HG02571 (cell line): ENCODE measurements around the gene ZNF341.

Experiments
- ATAC-seq: cut with Tn5 transposase; IDR thresholded peaks from one replicate; pipeline ENCODE4 v1.9.1; 2021; ENCODE audit warnings: mild to moderate bottlenecking, moderate library complexity; ENCODE audit not compliant: unreplicated experiment

ZNF341 gene

DNA sequence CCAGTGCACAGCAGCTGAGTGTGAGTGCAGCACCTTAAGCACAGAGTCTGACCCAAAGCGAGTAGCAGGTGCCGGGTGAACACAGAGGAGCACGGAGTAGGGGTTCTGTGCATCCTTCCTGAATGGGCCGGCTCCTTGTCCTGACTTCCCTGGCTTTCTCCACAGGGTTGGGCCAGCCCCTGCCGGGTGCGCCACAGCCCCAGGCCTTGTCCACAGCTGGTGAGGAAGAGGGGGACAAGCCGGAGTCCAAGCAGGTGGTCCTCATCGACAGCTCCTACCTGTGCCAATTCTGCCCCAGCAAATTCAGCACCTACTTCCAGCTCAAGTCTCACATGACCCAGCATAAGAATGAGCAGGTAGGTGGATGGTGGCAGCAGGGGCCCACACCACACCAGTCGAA, 34.9 kb downstream of the ZNF341 start:
- no peak for ATAC-seq

DNA sequence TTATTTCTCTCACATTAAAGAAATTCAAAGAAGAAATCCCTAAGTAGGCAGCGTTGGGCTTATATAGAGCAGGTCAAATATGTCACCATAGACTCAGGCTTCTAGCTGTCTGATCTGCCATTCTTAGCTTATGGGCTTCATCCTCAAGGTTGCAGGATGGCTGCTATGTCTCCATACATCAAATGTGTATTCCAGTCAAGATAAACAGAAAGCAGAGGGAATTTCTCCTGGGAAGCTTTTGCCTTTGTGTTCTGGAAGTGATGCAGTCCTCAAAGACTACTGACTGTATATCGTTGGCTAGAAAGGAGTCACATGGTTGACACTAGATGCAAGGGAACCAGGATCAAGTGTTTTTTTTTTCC, 36.0 kb downstream of the ZNF341 start:
- ATAC-seq, result no peak

DNA sequence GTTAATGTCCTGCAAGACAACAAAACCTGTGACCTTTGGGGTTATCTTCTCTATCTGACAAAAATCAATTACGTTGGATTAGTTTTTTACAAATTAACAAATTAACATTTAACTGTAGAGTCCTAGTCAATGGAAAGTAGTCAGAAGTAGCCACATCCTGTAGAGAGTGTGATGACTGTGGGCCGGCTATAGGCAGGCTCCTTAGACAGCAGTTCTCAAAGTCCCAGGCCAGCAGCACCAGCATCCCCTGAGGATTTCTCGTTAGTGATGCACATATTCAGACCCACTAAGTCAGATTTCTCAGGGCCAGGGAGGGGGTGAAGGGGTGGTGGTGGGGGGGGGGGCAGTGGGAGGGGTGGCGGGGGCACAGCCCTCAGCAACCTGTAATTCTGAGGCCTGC, 37.2 kb downstream of the ZNF341 start:
- no peak for ATAC-seq

DNA sequence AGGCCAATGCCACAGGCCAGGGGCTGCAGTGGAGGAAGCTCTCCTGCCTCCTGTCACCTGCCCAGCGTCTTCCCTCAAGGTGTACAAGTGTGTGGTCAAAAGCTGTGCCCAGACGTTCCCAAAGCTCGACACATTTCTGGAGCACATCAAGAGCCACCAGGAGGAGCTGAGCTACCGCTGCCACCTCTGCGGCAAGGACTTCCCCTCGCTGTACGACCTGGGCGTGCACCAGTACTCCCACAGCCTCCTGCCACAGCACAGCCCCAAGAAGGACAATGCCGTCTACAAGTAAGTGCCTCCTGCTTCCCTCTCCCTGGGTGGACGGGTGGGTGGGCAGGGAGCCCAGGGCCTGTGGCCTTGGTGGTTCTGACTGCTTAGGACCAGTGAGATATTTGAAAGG, 38.2 kb downstream of the ZNF341 start:
- ATAC-seq, result no peak

DNA sequence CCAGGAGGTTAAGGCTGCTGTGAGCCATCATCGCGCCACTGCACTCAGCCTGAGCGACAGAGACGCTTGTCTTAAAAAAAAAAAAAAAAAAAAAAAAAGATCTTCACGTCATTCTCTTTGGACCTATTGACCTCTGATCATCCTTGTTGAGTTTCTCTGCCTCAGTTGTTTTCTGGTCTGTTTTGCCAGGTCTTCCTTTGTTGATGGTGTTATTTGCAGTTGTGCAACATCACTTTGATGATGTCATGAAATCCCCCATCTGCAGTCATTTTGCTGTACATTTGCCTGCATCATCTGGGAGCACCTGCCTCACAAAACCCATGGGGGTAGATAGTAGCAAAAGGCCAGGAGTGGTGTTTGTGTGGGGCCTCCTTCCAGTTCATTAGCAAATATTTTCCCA, 40.1 kb downstream of the ZNF341 start:
- no peak for ATAC-seq

DNA sequence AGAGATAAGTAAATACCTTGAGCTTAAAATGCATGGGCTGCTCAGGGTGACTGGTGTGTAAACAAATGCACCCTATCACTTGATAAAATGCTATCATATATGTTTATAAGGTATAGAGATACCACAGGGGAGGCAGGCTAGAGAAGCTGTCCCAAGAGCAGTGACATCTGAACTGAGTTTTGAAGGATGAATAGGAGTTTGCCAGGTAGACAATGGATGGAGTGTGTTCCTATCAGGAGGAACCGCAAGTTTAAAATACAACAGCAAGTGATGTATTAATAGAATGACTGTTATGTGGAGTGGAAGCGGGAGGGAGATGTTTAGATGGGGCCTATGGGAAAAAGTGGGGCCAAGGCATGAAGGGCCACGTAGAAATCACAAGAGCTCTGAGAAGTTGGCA, 40.6 kb downstream of the ZNF341 start:
- ATAC-seq, result no peak

DNA sequence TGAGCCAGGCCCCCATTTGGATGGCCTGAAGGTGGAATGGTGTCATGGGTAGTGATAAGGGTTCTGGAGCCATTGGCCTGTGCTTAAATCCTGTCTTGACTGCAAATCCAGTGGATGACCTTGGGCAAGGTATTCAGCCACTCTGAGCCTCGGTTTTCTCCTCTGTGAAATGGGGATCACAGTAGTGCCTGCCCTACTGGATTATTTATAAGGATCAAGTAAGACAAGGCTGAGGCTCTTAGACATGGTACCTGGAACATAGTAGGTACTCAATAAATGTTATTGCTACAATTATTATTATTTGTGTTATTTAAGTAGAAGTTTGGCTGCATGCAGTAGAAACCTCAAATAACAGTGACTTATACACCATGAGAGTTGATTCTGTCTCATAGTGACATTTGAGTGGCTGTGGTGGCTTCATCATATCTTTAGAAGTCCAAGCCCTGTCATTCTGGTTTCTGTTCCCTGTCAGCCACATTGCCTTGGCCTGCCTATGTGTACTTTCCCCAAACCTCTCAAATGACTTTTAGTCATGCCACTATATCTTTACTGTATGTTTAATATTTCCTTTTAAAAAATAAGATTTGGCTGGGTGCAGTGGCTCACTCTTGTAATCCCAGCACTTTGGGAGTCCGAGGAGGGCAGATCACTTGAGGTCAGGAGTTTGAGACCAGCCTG, 41.8 kb downstream of the ZNF341 start:
- peak; percentile 64 for ATAC-seq

DNA sequence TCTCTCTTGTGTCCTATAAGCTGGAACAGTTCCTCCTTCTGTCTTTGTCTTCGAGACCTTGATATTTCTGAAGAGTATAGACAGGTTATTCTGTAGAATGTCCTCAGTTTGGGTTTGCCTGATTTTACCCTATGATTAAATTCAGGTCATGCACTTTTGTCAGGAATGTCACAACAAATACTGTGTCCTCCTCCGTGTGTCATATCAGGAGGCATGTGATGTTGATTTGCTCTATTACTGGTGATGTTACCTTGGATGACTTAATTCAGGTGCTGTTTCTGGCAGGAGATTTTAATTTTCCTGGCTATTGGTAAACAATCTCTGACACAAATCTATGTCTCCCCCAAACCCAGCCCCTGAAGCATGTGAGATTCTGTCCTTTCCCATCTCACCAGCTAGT, 46.0 kb downstream of the ZNF341 start:
- ATAC-seq, result no peak

DNA sequence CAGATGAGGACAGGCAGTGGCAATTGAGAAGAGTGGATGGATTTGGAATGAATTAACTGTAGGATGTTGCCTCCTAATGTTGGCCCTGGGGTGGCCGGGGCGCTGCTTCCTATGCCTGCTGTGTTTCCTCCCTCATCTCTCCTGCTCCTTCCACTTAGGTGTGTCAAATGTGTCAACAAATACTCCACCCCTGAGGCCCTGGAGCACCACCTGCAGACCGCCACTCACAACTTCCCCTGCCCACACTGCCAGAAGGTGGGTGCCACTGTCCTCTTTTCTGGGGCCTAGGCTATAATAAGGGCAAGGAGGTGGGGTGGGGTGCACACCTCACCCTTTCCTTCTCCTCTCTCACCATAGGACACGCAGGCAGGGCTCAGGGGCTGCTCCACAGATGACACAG, 49.3 kb downstream of the ZNF341 start:
- no peak for ATAC-seq

DNA sequence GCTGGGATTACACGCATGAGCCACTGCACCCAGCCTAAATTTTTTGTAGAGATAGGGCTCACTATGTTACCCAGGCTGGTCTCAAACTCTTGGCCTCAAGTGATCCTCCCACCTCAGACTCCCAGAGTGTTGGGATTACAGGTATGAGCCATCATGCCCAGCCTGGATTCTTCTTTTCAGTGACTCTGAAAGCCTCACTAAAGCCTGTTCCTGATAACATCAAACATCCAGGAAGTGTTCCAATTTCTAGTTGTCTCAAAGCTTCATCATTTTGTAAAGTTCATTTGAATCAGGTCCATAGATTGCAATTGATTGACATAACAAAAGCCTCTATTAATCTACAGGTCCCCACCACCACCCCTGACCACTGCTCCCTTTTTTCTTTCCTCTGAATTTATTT, 50.1 kb downstream of the ZNF341 start:
- ATAC-seq, result no peak

DNA sequence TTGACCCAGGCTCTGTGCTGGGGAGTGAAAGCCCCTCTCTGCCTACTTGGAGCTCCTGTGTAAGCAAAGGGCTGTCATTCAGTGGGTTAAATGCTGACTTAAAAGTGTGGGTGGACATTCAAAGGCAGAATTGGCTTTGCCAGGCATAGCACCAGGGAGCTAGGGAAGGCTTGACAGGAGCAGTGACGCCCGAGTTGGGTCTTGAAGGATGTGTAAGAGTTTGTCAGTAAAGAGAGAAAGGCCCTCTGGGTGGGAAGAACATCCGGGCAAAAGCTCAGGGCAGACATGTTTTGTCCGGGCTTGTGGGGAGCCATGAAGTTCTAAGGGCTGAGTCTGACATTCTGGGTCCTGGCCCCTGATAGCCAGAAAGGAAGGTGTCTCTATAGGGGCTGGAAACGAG, 51.5 kb downstream of the ZNF341 start:
- no peak for ATAC-seq

DNA sequence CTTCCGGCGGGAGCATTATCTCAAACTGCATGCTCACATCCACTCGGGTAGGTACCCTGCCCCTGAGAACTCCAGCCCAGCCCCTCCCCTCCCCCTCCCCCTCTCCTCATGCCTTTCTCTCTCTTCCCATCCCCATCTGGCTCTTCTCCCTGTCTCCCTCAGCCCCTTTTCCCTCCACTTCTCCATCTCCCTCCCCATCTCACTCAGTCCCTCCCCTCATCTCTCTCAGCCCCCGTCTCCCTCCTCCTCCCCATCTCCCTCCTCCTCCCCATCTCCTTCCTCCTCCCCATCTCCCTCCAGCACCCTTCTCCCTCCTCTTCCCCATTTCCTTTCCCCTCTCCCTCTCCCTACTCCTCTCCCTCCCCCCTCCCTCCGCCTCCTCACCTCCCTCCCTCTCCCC, 52.0 kb downstream of the ZNF341 start:
- ATAC-seq, result no peak

DNA sequence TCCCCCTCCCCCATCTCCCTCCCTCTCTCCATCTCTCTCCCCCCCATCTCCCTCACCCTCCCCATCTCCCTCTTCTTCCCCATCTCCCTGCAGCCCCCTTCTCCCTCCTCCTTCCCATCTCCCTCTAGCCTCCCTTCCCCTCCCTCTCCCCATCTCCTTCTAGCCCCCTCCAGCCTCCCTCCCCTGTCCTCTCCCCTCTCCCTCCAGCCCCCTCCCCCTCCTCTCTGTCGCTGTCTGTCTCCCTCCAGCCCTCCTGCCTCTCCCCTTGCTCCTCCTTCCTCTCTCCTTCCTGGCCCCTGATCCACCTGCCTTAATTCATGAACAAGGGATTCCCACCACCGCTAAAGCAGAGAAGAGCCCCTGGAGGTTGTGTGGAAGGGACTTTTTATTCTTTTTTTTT, 52.4 kb downstream of the ZNF341 start:
- ATAC-seq, result no peak

DNA sequence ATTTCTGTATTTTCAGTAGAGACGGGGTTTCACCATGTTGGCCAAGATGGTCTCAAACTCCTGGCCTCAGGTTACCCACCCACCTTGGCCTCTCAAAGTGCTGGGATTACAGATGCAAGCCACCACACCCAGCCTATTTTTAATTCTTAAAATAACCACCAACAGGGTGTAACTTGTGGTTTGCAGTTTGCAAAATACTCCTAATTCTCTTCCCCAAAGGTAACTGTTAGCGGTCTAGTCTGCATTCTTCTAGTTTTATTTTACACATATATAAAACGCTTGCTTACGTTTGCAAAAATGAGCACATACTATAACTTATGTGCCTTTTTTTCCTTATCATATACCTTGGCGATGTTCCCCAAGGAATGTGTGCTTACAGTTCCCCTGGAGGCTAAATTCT, 53.7 kb downstream of the ZNF341 start:
- ATAC-seq, result no peak

DNA sequence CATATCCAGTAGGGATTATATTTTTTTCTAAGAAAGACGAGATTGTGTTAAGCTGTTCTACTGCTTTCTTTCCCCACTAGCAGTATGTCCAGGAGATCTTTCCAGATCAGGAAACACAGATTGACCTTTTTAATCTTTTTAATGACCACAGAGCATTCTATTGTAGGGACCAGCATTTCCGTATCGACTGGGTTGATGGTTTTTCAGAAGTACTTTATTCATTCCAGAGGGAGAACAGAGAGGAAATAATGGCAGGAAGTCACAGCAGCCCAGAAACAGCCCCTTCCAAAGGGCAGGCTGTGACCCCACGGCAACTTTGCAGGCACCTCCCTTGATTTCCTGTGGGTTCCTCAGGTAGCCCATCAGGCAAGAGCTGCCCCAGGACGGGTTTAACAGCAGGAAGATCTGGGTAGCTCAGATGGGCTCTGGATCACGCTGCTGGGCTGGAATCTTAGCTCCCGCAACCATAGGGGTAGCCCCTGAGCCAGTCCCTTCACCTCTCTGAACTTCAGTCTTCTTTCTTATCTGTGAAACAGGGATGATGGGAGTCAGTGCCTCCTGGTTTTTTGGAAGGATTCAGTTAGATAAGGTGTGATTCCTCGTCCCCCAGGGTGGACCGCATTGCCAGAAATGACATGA, 55.6 kb downstream of the ZNF341 start:
- ATAC-seq, result no peak

DNA sequence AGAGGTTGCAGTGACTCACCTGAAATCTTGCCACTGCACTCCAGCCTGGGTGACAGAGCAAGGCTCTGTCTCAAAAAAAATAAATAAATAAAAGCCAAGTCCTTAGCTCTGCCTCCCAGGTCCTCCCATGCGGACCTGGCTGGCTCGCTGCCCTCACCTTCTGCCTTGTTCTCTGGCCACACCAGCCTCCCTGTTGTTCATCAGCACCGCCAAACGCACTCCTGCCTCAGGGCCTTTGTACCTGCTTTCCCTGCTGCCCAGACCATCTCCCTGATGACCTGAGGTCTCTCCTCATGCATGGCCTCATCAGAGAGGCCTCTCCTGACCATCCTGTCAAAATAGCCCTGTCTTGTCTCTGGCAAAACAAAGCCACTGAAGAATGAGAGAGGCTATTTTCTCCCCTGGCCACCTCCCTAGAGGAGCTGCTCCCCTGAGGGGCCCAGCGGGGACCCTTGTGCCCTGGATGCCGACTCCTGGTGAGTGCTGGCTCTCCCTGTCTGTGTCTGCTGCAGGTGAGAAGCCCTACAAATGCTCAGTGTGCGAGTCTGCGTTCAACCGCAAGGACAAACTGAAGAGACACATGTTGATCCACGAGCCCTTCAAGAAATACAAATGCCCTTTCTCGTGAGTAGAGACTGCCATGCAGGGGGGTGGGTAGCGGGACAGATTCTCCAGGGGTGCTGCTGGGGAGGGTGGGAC, 56.7 kb downstream of the ZNF341 start:
- ATAC-seq, result no peak

DNA sequence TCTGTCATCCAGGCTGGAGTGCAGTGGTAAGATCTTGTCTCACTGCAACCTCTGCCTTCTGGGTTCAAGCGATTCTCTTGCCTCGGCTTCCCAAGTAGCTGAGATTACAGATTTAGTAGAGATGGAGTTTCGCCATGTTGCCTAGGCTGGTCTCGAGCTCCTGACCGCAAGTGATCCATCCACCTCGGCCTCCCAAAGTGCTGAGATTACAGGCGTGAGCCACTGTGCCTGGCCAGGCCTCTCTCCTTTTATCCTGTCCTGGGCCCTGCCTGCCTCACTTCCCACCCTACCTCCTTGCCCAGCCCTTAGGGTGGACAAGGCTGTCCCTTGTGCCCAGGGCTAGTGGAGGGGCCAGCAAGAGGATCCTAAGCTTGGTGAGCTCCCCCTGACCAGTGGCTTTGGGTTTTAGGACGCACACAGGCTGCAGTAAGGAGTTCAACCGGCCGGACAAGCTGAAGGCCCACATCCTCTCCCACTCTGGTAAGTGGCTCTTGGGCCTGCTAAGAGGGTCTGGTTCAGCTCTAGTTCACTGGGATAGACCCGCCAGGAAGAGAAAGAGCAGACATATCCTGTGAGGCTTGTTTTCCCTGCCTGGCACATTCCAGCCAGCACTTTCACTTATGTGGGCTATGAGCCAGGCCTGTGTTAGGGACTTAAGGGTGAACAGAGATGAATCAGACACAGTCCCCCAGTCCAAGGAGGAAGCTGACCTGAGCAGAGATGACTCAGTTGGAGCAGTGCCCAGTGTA, 57.5 kb downstream of the ZNF341 start:
- no peak for ATAC-seq

DNA sequence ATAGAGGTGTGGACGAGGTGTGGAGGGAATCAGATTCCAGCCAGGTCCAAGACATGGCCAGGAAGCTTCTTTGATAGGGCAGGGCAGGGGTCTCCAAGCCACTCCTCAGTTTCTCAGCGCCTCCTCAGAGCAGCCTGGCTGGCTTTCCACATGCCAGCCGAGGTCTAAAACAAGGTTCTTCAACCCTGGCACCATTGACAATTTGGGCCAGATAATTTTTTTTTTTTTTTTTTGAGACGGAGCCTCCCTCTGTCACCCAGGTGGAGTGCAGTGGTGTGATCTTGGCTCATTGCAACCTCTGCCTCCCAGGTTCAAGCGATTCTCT, 58.0 kb downstream of the ZNF341 start:
- ATAC-seq, result no peak

DNA sequence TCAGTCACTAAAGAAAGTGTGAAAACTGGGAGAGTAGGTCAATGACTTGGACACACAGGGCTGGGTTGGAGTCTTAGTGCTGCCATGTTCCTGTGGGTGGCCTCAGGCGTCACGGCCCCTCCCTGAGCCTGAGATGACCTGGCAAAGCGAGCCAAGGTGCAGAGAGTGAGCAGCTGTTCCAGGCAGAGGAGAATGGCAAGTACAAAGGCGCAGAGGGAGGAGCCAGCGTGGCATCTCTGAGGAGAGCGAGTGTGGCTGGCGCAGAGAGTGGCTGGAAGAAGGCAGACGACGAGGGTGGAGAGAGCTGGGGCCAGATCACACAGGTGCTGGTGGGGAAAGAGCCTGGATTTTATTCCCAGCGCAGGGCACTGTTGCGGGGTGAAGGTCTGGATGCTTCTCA, 58.8 kb downstream of the ZNF341 start:
- ATAC-seq, result no peak

DNA sequence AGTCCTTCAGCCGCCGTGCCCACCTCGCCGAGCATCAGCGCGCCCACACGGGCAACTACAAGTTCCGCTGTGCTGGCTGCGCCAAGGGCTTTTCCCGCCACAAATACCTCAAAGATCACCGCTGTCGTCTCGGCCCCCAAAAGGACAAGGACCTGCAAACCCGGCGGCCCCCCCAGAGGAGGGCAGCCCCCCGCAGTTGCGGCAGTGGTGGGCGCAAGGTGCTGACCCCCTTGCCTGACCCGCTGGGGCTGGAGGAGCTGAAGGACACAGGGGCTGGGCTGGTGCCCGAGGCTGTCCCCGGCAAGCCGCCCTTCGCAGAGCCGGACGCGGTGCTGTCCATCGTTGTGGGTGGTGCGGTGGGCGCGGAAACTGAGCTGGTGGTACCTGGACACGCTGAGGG, 59.2 kb downstream of the ZNF341 start:
- no peak for ATAC-seq

DNA sequence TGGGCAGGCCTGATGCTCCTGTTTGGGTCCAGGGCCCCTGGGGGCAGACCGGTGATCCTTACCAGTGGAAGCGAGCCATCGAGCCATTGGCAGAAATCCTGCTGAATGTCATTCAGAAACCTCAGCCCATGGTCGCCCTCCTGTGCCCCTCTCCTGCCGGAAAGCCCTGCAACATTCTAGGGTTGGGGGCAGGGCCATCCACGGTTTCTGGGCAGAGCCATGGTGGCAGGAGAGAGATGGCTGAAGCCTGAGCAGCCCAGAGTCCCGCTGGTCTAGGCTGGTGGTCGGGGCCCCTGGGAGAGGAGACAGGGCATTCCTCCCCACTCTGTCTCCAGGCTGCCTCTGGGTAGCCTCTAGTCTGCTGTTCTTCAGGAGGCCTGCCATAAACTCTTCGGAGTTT, 59.7 kb downstream of the ZNF341 start:
- ATAC-seq, result no peak
